ENCODE data around the gene AGPAT1.

DNA sequence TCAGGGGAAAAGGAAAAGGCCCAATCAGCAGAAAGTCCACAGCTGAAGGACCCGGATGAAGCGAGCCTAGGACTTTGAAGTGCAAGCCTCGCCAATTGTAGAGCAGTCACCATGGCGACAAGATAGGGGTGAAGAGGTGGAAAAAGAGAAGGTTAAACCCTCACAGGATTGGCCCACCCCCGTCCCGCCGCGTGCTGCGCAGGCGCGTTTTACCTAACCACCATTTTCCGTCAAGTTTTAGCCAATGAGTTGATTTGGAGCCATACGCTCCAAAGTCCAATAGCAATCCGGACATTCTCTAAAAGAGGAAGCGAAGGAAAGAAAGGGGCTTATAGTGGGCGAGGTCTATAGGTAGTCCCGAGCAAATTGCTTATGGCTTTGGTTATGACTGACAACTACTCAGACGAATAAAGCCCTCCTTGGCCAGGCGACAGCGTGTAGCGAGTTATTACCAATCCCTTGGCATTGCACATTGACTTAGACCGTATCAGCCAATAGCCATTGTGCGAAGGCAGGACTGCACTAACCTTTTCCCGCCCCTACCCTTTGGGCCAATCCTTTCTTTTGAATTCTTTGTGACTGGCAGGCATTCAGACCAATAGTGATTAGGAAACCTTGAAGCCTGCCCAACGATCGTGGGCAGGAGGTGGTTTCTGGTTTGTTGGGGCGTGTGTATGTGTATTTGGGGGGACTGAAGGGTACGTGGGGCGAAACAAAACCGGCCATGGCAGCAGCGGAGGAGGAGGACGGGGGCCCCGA, 2.1 kb upstream of the AGPAT1 start, which contains the start of gene RNF5:
- TF ChIP-seq TAF1 (IDR thresholded peaks at IDR 0.05; ENCODE audit: borderline replicate concordance, insufficient read depth, low read length) (peak; percentile 51; the same call in 1 of the 2 replicates), POLR2AphosphoS5 (IDR thresholded peaks at IDR 0.05; ENCODE audit: low read depth, low read length) (no peak)
- TF ChIP-seq, protein P1, sequence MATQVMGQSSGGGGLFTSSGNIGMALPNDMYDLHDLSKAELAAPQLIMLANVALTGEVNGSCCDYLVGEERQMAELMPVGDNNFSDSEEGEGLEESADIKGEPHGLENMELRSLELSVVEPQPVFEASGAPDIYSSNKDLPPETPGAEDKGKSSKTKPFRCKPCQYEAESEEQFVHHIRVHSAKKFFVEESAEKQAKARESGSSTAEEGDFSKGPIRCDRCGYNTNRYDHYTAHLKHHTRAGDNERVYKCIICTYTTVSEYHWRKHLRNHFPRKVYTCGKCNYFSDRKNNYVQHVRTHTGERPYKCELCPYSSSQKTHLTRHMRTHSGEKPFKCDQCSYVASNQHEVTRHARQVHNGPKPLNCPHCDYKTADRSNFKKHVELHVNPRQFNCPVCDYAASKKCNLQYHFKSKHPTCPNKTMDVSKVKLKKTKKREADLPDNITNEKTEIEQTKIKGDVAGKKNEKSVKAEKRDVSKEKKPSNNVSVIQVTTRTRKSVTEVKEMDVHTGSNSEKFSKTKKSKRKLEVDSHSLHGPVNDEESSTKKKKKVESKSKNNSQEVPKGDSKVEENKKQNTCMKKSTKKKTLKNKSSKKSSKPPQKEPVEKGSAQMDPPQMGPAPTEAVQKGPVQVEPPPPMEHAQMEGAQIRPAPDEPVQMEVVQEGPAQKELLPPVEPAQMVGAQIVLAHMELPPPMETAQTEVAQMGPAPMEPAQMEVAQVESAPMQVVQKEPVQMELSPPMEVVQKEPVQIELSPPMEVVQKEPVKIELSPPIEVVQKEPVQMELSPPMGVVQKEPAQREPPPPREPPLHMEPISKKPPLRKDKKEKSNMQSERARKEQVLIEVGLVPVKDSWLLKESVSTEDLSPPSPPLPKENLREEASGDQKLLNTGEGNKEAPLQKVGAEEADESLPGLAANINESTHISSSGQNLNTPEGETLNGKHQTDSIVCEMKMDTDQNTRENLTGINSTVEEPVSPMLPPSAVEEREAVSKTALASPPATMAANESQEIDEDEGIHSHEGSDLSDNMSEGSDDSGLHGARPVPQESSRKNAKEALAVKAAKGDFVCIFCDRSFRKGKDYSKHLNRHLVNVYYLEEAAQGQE (IDR thresholded peaks at IDR 0.05; ENCODE audit: insufficient read depth in 1 of 2, low read depth in 2 of 2, low read length in 2 of 2): no peak
